Testis (tissue), 3 donors: ENCODE data around the gene GRAMD1B. TPM values are rescaled to one million over a fixed set of nuclear protein-coding genes. Genes with fewer than 3 reads are reported as not detected.
A peak's percentile ranks its signal among the peaks of the same experiment; 100 is the strongest.

ENCODE experiments used
- DNase-seq: peaks from one replicate; pipeline ENCODE4 v3.0.0-alpha.2; 2019
- H3K27ac ChIP-seq, 2 donors: fragments of 200-600 bp; sonication (generic); one replicate each; pipeline ENCODE4 v1.5.1; 2019
- H3K27me3 ChIP-seq: fragments of 200-600 bp; sonication (generic); one replicate; pipeline ENCODE4 v1.5.1; 2019
- H3K36me3 ChIP-seq: fragments of 200-600 bp; sonication (generic); one replicate; pipeline ENCODE4 v1.5.1; 2017; ENCODE audit warnings: low read depth; ENCODE audit errors: missing control alignments
- H3K4me1 ChIP-seq: fragments of 200-600 bp; sonication (generic); one replicate; pipeline ENCODE4 v1.5.1; 2019
- H3K4me3 ChIP-seq, 2 donors: fragments of 200-600 bp; sonication (generic); one replicate each; pipeline ENCODE4 v1.5.1; 2017 to 2019
- H3K9me3 ChIP-seq: fragments of 200-600 bp; sonication (generic); one replicate; pipeline ENCODE4 v1.5.1; 2017
- CTCF ChIP-seq, 3 experiments: fragments of 450-650 bp in 2 of 3; fragments of 200-600 bp in 1 of 3; sonication (generic) in 1 of 3; IDR thresholded peaks; one replicate each; pipeline ENCODE4 v1.5.1; 2016 to 2019; ENCODE audit warnings: antibody characterized with exemption in 3 of 3, mild to moderate bottlenecking in 2 of 3, moderate library complexity in 1 of 3
- POLR2A ChIP-seq: fragments of 450-650 bp; IDR thresholded peaks from one replicate; pipeline ENCODE4 v1.6.1; 2017; ENCODE audit warnings: antibody characterized with exemption, mild to moderate bottlenecking, moderate library complexity
- WGBS, 2 donors: methylation state at CpG; one replicate each; pipeline ENCODE4 v1.1.5; 2018; 5-methylcytosine and 5-hydroxymethylcytosine counted together
- intact Hi-C: fragments of 100-400 bp; cut with DNase I; formaldehyde crosslinking; loops from one replicate; pipeline ENCODE4 v1.15.1; 2023; ENCODE audit warnings: low total_unique reads
- polyA plus RNA-seq: library from polyadenylated mRNA; stranded (reverse); fragments of 350-450 nt; fragmentation: Illumina TruSeq; extraction: RNeasy Lipid Tissue Mini Kit (QIAGEN cat#74804); gene quantifications from one replicate; pipeline ENCODE4 v1.2.3, GENCODE V29; 2014; ENCODE audit warnings: low read depth, low replicate concordance; ENCODE audit not compliant: insufficient read depth
- total RNA-seq, 2 donors: library from RNA; depleted of rRNA; stranded (reverse); fragments of >200 nt; gene quantifications; one replicate each; pipeline ENCODE4 v1.2.3, GENCODE V29; 2016

Gene GRAMD1B
- total and polyA plus RNA-seq, 3 donors from 2014 or later, result 48.1 to 78.9 (median 48.9) TPM

GRCh38 chr11:123559523-123559955, 129.5 kb downstream of the GRAMD1B start:
- WGBS, 2 donors, result 8 to 10% methylated on average over 13 of the region's 13 CpGs
- no peaks in the 10 kb centered on the region for H3K27me3 ChIP-seq
- H3K9me3 ChIP-seq, result no peaks in the 10 kb centered on the region
- TF ChIP-seq POLR2A (no peak), CTCF (IDR thresholded peaks at IDR 0.05) (peak in 2 of 3 experiments; percentile 16 to 29)
- H3K4me3 ChIP-seq, result peak overlapping the region; percentile 43 to 62
- intact Hi-C loops, result no loop called here
- DNase-seq, result peak; percentile 40
- peaks cover 35% of the 10 kb centered on the region for H3K4me1 ChIP-seq
- no peaks in the 10 kb centered on the region for H3K36me3 ChIP-seq
- H3K27ac ChIP-seq, result peak overlapping the region; percentile 56 to 72

DNA sequence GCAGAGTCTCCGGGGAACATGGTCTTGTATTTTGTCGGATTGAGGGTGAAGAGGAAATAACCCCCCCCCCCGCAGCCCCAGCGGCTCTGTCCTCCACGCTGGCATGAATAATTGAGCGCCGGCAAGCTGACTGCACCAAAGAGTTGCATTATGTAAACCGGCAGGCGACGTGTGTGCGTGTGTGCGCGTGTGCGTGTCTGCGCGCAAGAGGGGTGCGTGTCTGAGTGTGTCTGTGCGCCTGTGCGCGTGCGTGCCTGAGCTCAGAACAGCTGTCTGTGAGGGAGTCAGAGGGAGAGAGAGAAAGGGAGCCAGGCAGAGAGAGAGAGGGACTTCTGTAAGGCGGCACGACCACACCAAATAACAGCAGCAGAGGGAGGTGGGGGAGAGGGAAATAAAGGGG, 129.9 kb downstream of the GRAMD1B start:
- Histone ChIP-seq H3K27me3 (no peaks in the 10 kb centered on the region), H3K27ac (peak overlapping the region; percentile 56 to 72), H3K4me1 (peaks cover 35% of the 10 kb centered on the region), H3K4me3 (peak overlapping the region; percentile 43 to 62), H3K36me3 (no peaks in the 10 kb centered on the region), H3K9me3 (no peaks in the 10 kb centered on the region)
- peak; percentile 71 for DNase-seq
- intact Hi-C loops, result no loop called here
- 1% methylated on average over 17 to 23 of the region's 23 CpGs for WGBS, 2 donors
- TF ChIP-seq POLR2A (no peak), CTCF (IDR thresholded peaks at IDR 0.05) (no peak)

DNA sequence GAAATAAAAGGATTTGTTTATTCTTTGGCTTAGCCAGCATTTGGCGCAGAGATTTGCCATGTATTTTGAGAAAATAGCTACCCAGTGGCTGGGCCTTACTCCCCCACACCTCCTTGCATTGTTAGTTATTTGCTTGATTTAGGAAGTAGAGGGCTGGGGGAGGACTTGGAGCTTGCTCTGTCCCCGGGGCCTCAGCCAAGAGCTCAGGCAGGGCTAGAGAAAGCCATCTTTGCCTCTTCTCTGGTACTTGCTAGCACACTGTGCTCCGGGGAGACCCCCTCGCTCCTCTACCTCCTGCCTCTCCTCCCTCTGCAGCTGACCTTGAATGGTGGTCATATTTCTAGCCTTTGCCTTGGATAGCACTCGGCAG, 131.3 kb downstream of the GRAMD1B start:
- Histone ChIP-seq H3K27ac (peak overlapping the region; percentile 56 to 72), H3K9me3 (no peaks in the 10 kb centered on the region), H3K36me3 (no peaks in the 10 kb centered on the region), H3K4me1 (peaks cover 35% of the 10 kb centered on the region), H3K27me3 (no peaks in the 10 kb centered on the region), H3K4me3 (peak overlapping the region in 1 of 2 donors; percentile 5)
- 32 to 48% methylated on average over 5 of the region's 5 CpGs for WGBS, 2 donors
- TF ChIP-seq CTCF (IDR thresholded peaks at IDR 0.05) (no peak), POLR2A (no peak)
- DNase-seq, result peak; percentile 62
- intact Hi-C loops, result no loop called here

- TF ChIP-seq CTCF (IDR thresholded peaks at IDR 0.05) (no peak), POLR2A (no peak)
- no peak overlapping the region for H3K4me3 ChIP-seq
- H3K27me3 ChIP-seq, result no peaks in the 10 kb centered on the region
- H3K4me1 ChIP-seq, result peaks cover 35% of the 10 kb centered on the region
- H3K27ac ChIP-seq, result peak overlapping the region; percentile 56 to 72
- no peaks in the 10 kb centered on the region for H3K36me3 ChIP-seq
- no peaks in the 10 kb centered on the region for H3K9me3 ChIP-seq
- peak; percentile 48 for DNase-seq
- intact Hi-C loops, result no loop called here
- 26 to 53% methylated on average over 7 of the region's 7 CpGs for WGBS, 2 donors
Observed at GRCh38 chr11:123562158-123562557, 132.1 kb downstream of the GRAMD1B start.

DNA sequence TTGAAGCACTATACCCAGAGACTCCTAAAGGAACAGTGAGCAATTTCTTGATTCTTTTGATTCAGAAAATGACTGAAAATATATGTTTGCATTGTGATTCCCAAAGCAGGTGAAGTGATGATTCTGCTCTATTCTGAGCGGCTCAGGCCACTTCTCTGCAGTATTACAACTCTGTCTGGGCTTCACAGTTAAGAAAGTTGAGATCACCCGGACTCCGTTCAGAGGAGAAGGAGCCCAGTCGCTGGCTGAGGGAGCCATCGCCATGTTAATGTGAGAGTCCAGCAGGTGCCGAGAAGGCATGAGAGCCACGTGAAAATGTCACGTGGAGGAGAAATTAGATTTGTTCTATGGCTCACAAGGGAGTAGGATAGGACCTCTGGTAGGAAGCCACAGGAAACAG, 132.8 kb downstream of the GRAMD1B start:
- Histone ChIP-seq H3K4me3 (no peak overlapping the region), H3K9me3 (no peaks in the 10 kb centered on the region), H3K27me3 (no peaks in the 10 kb centered on the region), H3K4me1 (peaks cover 35% of the 10 kb centered on the region), H3K36me3 (no peaks in the 10 kb centered on the region), H3K27ac (no peak overlapping the region)
- DNase-seq, result no peak
- intact Hi-C loops, result no loop called here
- 80 to 84% methylated on average over 8 of the region's 8 CpGs for WGBS, 2 donors
- TF ChIP-seq POLR2A, result no peak
